Cardiac muscle cell (in vitro differentiated cells and primary cell): ENCODE results near the gene GSE1. TPM values are rescaled to one million over a fixed set of nuclear protein-coding genes. Genes with fewer than 3 reads are reported as not detected.
A peak's percentile ranks its signal among the peaks of the same experiment; 100 is the strongest.

ENCODE experiments used
- DNase-seq, 2 donors: peaks; one replicate each; pipeline versions ENCODE4 v3.0.0 to v3.0.0-alpha.2; 2010 to 2017; ENCODE audit warnings: low read depth in 1 of 2, low spot score in 1 of 2
- H3K27ac ChIP-seq: fragments of 200-600 bp; sonication (generic); 2 replicates; pipeline ENCODE4 v1.5.1; 2016
- H3K27me3 ChIP-seq: fragments of 200-600 bp; sonication (generic); 2 replicates; pipeline ENCODE4 v1.6.0; 2016; ENCODE audit warnings: control low read depth
- H3K36me3 ChIP-seq: fragments of 200-600 bp; sonication (generic); 2 replicates; pipeline ENCODE4 v1.5.1; 2016; ENCODE audit warnings: control low read depth
- H3K4me1 ChIP-seq: fragments of 200-600 bp; sonication (generic); 2 replicates; pipeline ENCODE4 v1.8.1; 2017; ENCODE audit warnings: low read depth, mild to moderate bottlenecking, mixed run types
- H3K4me3 ChIP-seq: fragments of 200-600 bp; sonication (generic); 2 replicates; pipeline ENCODE4 v1.5.1; 2016; ENCODE audit warnings: mild to moderate bottlenecking
- H3K9me3 ChIP-seq: fragments of 200-600 bp; sonication (generic); 2 replicates; pipeline ENCODE4 v1.5.1; 2017; ENCODE audit warnings: low read depth, mild to moderate bottlenecking, control low read depth
- CTCF ChIP-seq: IDR thresholded peaks from 2 replicates; pipeline ENCODE4 v1.5.1; 2012; ENCODE audit warnings: low read depth, mild to moderate bottlenecking, low read length
- polyA plus RNA-seq: library from polyadenylated mRNA; unstranded; fragments of >200 nt; fragmentation: Nextera tagmentation; extraction: Ambion mirVana; gene quantifications from 2 replicates; pipeline ENCODE4 v1.2.1, GENCODE V29; 2016
- total RNA-seq: library from RNA; depleted of rRNA; stranded (reverse); fragments of >200 nt; gene quantifications from 2 replicates; pipeline ENCODE4 v1.2.3, GENCODE V29; 2016

The GSE1 gene
- total and polyA plus RNA-seq, 2 experiments from 2014 or later = 48.8 to 174 TPM

GRCh38 chr16:85660843-85661739 is 48.0 kb downstream of the GSE1 start:
- Histone ChIP-seq H3K27me3 (no peaks in the 10 kb centered on the region), H3K36me3 (peaks cover 71% of the 10 kb centered on the region), H3K4me3 (no peak overlapping the region), H3K4me1 (peaks cover 15% of the 10 kb centered on the region), H3K27ac (peak overlapping the region; percentile 86), H3K9me3 (no peaks in the 10 kb centered on the region)
- no peak for DNase-seq
- no peak for TF ChIP-seq CTCF

GRCh38 chr16:85661740-85662481 is 48.8 kb downstream of the GSE1 start:
- Histone ChIP-seq H3K36me3 (peaks cover 71% of the 10 kb centered on the region), H3K27ac (no peak overlapping the region), H3K4me3 (no peak overlapping the region), H3K4me1 (peaks cover 15% of the 10 kb centered on the region), H3K27me3 (no peaks in the 10 kb centered on the region), H3K9me3 (no peaks in the 10 kb centered on the region)
- DNase-seq = no peak
- no peak for TF ChIP-seq CTCF

- H3K36me3 ChIP-seq = peaks cover 71% of the 10 kb centered on the region
- TF ChIP-seq CTCF = no peak
- DNase-seq = no peak
- no peaks in the 10 kb centered on the region for H3K27me3 ChIP-seq
- H3K9me3 ChIP-seq = no peaks in the 10 kb centered on the region
- no peak overlapping the region for H3K4me3 ChIP-seq
- peaks cover 15% of the 10 kb centered on the region for H3K4me1 ChIP-seq
- no peak overlapping the region for H3K27ac ChIP-seq
Measured at GRCh38 chr16:85662482-85662812, 49.3 kb downstream of the GSE1 start.

GRCh38 chr16:85662976-85663830 is 50.1 kb downstream of the GSE1 start:
- Histone ChIP-seq H3K27ac (no peak overlapping the region), H3K4me1 (peaks cover 15% of the 10 kb centered on the region), H3K36me3 (peaks cover 71% of the 10 kb centered on the region), H3K27me3 (no peaks in the 10 kb centered on the region), H3K9me3 (no peaks in the 10 kb centered on the region), H3K4me3 (no peak overlapping the region)
- DNase-seq = no peak
- TF ChIP-seq CTCF = no peak

- peaks cover 71% of the 10 kb centered on the region for H3K36me3 ChIP-seq
- no peaks in the 10 kb centered on the region for H3K27me3 ChIP-seq
- no peak for TF ChIP-seq CTCF
- H3K9me3 ChIP-seq = no peaks in the 10 kb centered on the region
- peaks cover 13% of the 10 kb centered on the region for H3K4me1 ChIP-seq
- no peak for DNase-seq
- no peak overlapping the region for H3K4me3 ChIP-seq
- no peak overlapping the region for H3K27ac ChIP-seq
Measured at GRCh38 chr16:85663891-85664321, 50.8 kb downstream of the GSE1 start.
